ENCODE results near the gene FIS1.
A peak's percentile ranks its signal among the peaks of the same experiment; 100 is the strongest.
"Not testable (repeated sequence)": the region's sequence is repeated elsewhere in the genome, so short reads cannot be mapped to it uniquely, and the experiment has no call there.

FIS1 gene

DNA sequence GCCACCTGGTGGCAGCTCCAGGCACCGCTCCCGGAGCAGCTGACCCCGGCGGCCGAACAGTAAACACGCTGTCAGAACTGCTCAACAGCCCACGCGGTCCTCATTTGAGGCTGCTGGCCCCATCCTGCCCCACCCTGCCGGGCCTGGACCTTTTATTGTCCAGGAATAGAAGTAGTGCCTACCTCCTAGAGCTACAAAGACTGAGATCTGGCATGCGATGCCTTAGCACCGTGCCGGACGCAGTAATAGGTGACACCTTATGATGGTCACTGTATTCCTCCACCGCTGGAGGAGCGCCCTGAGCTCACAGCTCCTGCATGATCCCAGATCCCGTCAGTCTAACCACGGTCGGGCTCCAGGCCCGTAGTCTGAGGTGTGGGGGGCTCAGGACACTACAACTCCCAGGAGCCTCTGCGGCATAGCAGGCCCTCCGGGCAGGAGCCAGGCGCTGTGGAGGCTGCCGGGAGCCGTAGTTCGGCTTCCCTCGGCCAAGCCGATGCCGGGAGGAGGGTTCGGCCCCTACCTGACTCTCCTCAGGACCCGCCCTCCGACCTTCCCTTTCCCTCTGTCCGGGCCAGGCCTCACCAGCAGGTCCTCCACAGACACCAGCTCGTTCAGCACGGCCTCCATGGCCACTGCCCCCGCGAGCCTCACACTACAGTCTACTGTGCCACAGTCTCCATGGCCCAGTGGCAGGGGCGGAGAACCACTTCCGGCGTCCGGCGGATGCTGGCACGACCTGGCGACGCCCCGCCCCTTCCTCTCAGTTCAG lies at the start of gene FIS1:
Gene FIS1, minus strand, starts transcription at position 707 of the 772 bp plus-strand sequence. Its CDS starts 77 bp downstream, at position 630.
- peak; percentile 55 to 63 for DNase-seq (ENCODE audit: low read depth in 2 of 2)

DNA sequence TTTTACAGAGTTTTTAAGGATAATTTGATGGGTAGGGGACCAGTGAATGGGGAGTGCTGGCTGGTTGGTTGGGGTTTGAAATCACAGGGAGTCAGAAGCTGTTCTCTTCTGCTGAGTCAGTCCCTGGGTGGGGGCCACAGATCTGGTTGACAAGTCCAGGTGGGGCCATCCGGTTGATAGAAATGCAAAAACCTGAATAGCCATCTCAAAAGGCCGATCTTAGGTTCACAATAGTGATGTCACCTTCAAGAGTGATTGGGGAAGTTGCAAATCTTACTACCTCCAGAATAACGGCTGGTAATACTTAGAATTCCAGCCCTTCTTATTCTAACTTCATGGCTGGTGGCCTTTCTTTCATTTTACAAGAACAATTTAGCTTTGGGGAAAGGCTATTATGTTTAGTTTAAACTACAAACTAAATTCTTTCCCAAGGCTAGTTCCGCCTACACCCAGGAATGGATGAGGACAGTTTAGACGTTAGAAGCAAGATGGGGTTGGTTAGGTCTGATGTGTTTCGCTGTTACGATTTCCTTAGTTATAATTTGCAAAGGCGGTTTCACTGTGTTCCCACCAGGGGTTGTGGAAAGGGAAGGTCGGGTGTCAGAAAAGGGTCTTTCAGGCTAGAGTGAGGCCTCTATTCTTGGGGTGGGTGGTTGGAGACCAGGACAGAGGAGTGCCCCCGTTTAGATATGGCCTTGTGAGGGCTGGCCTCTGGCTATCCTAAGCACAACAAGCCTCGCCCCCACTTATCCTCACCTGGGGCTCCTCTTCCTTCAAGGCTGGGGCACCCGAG lies 49.4 kb upstream of the FIS1 start:
- no peak for DNase-seq (ENCODE audit: low read depth in 2 of 2)

DNA sequence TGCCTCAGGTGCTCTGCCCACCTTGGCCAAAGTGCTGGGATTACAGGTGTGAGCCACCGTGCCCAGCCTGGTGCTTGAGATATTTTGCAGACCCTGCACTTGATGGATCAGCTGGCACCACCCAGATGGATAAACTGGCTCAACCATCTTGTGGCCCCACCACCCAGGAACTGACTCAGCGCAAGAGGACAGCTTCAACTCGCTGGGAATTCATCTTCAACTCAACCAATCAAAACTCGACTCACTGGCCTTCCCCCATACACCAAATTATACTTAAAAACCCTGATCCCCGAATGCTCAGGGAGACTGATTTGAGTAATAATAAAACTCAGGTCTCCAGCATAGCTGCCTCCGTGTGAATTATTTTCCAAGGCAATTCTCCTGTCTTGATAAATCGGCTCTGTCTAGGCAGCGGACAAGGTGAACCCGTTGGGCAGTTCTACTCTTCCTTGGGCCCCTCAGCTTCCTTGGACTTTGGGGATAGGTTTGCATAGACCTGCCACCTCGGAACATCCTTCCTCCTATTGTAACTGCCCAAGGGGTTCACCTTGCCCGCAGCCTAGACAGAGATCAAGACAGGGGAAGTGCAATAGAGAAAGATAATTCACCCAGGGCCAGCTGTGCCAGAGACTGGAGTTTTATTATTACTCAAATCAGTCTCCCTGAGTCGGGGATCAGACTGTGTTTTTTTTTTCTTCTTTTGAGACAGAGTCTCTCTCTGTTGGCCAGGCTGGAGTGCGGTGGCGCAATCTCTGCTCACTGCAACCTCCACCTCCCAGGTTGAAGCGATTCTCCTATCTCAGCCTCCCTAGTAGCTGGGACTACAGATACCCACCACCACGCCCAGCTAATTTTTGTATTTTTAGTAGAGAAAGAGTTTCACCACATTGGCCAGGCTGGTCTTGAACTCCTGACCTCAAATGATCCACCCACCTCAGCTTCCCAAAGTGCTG lies 48.5 kb upstream of the FIS1 start:
- not testable (repeated sequence) for DNase-seq (ENCODE audit: low read depth in 2 of 2)

DNA sequence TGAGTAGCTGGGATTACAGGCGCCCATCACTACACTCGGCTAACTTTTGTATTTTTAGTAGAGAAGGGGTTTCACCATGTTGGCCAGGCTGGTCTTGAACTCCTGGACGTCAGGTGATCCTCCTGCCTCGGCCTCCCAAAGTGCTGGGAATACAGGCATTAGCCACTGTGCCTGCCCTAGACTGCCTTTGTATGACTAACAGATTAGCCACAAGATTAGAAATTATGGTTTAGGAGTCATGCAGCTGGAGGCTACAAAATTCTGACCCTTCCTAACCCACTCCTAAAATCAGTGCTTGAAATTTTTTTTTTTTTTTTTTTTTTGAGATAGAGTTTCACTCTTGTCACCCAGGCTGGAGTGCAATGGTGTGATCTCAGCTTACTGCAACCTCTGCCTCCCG lies 47.7 kb upstream of the FIS1 start:
- not testable (repeated sequence) for DNase-seq (ENCODE audit: low read depth in 2 of 2)

DNA sequence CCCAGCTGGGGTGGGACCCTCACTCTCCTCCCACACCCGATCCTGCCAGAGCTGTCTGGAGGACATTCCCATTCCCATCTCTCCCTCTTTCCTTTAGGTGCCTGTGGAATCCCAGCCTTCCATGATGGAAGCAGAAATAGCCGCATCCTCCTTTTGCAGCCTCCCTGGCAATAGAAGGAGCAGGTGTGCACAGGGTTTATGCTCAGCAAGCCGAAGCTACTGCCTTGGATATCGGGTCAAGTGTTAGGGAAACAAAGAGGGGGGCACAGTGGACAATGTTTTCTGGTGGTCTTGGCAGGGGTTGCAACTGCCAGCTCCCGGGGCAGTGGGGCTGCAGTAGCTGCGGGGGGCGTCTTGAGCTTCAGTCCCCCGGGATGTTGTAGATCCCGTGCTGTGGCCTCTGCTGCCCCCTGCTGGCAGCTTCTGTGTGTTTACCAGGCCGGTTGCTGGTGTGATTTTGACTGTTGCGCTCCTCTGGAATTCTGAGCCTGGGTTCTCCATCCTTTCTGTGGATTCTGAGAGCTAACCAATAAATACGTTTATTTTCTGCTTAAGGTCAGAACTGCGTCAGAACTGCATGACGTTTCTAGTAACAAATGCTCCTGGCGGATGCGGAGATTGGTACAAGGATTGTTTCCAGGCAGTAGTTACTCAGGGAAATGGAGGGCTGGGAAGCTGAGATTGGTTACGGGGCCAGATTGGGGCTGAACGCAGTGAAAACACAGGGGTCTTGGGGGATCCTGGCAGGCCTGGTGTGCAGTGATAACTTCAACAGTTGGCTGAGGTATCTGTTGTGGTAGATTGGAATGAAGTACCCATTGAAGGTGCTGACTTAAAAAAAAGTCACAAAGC lies 45.5 kb upstream of the FIS1 start:
- DNase-seq (ENCODE audit: low read depth in 2 of 2), result not testable (repeated sequence)

DNA sequence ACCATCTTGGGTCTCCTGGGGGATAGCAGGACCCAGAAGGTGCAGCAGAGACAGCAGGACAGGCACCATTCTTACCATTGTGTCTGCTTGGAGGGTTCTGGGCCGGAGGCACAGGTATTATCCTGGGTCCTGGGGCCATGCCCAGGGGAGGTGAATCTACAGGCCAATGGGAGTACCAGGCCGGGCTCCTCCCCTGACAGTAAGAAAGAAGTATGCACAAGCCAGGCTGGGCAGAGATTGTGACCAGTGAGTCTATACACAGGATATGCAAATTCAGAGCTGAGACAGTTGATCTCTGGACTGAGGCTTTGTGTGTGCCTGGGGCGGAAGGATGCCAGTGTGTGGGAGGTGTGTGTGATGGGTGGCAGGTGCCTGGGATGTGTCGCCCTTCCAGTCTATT lies 44.8 kb upstream of the FIS1 start:
- not testable (repeated sequence) for DNase-seq (ENCODE audit: low read depth in 2 of 2)

DNA sequence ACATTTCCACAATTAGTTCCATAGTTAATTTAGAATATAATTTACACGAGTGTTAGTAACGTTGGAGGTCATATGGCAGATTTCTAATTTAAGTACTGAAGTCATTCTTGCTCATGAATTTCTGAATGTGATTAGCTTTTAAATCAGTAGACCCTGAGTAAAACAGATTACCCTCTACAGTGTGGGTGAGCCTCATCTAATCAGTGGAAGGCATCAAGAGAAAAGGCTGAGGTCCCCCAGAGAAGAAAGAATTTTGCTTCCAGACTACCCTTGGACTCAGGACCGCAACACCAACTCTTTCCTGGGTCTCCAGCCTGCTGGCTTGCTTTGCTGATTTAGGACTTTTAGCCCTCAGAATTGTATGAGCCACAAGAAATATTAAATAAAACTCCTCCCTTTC lies 43.6 kb upstream of the FIS1 start:
- no peak for DNase-seq (ENCODE audit: low read depth in 2 of 2)

DNA sequence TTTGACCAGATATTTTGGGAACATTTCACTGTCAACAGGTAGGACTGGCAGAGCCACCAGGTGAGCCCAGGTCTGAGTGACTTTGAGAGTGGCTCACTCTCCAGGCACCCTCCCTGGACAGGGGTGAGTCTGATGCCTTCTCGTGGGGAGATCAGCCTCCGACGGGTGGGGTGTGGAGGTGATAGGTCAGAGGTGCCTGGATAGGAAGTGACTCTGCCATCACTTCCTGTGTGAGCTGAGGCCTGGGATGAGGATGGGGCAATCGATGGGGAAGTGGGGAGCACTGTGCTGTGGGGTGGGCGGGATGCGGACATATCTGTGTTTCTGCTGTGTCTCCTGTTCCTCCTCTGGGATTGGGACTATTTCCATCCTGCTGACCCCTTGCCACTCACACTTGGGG lies 42.2 kb upstream of the FIS1 start:
- no peak for DNase-seq (ENCODE audit: low read depth in 2 of 2)

DNA sequence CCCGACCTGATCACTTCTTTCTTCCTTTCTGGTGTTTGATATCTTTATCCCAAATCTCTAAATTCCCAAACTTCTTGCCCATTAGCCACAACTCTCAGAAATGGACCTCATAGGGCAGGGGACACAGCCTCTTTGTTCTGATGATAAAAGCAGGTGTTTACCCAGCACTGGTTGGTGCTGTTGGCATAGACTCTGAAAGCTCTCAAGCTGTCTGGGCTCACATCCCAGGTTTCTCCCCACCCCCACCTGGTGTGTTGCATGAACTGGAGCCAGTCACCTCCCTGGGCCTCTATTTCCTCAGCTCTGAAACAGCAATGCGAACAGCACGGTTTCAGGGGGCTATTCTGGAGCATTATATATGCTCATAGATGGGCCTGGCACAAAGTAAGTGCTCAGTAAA lies 41.0 kb upstream of the FIS1 start:
- not testable (repeated sequence) for DNase-seq (ENCODE audit: low read depth in 2 of 2)

DNA sequence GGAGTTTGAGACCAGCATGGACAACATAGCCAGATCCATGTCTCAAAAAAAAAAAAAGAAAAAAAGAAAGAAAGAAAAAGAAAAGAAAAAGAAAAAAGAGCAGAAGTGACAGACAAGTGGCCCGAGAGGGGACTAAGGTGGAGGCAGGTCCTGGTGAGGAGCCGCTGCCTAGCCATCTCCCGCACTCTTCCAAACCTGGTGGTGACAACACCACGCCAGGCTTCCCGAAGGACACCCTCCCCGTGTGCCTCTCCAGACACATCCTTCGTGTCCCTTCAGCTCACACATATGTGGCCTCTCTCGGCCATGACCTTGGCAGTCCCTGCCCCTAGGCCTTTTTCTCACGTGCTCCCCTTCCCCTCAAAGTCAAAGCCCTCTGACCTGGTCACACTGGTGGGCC lies 40.3 kb upstream of the FIS1 start:
- DNase-seq (ENCODE audit: low read depth in 2 of 2), result no peak

DNA sequence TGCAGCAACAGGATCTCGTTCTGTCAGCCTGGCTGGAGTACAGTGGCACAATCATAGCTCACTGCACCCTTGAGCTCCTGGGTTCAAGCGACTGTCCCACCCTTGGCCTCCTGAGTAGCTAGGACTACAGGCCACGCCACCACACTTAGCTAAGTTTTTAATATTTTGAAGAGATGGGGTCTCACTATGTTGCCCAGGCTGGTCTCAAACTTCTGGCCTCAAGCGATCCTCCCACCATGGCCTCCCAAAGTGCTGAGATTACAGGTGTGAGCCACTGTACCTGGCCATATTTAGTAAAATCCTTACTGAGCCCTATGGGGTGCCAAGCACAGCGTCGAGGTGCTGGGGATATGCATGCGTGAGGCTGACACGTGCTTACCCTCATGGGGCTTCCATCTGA lies 36.0 kb upstream of the FIS1 start:
- not testable (repeated sequence) for DNase-seq (ENCODE audit: low read depth in 2 of 2)

DNA sequence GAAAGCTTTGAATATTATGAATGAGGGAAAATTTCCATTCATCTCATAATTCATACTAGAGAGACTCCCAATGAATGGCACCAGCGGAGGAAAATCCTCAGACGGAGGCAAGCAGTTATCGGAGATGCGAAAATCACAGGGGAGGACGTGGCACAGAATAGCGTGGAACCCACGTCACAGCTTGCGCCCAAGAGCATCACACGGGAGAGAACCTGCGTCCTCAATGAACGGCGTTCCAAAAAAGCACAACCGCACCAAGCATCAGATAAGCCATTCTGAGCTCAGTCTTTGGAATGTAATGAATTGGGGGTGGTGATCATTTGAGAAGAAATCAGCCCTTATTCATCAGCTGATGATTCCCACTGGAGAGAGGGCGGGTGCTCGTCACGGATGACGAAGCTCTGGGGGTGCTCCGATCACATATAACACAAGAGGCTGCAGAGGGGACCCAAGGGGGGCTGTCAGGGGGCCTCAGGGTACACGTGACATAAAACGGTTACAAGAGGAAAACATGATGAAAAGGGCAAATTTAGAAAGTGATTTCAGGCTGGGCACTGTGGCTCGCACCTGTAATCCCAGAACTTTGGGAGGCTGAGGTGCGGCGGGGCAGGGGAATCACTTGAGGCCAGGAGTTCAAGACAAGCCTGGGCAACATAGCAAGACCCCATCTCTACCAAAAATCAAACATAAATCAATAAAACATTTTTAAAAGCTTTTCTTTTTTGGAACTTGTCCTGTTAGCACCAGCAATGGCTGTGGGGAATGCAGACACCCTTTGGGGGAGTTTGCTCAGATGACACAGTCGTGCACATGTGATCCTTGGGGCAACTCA lies 33.8 kb upstream of the FIS1 start:
- no peak for DNase-seq (ENCODE audit: low read depth in 2 of 2)

DNA sequence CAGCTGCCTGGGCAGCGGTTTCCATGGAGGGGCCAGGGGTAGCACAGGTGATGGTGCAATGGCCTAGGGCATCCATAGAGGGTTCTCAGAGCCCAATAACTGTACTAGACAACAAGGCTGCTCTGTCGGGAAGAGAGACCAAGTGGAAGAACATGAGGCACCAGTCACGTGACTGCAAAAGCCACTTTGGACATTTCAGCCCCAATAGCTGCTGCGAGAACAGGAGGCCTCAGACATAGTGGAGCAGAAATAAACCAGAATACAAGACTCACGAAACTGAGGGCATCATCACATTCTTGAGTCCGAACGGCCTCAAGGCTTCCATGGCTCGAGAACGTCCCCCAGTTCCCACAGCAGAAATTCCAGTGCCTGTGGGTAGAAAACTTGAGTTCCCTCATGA lies 32.3 kb upstream of the FIS1 start:
- DNase-seq (ENCODE audit: low read depth in 2 of 2), result no peak

DNA sequence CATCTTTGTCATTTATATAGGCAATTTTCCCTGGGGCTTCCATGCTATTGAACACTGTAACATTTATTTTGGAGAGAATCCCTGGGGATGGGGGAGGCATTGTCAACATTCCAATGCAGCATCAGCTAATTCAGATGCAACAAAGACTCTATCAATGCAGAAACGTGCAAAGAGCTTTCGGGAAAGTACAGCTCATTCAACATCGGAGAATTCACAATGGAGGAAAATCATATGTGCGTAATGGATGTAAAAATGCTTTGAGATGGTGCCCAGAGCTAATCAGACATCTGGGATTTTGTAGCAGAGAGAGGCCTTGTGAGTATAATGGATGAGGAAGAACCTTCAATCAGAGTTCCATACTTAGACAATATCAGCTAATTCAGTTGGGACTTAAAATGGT lies 28.3 kb upstream of the FIS1 start:
- DNase-seq (ENCODE audit: low read depth in 2 of 2), result no peak

DNA sequence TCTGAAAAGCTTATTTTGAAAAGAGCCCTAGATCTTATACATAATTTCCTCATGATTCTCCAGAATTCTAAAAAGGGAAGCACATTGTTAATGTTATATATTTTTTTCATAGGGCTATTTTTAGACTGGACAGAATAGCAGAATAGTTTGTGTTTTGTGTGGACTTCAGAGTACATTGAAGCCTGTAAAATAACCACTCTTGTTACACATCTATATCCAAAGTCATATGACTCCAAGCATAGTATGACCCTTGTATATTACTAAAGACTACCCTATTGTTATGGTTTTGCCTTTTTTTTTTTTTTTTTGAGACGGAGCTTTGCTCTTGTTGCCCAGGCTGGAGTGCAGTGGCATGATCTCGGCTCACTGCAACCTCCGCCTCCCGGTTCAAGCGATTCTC lies 26.1 kb upstream of the FIS1 start:
- DNase-seq (ENCODE audit: low read depth in 2 of 2), result no peak

DNA sequence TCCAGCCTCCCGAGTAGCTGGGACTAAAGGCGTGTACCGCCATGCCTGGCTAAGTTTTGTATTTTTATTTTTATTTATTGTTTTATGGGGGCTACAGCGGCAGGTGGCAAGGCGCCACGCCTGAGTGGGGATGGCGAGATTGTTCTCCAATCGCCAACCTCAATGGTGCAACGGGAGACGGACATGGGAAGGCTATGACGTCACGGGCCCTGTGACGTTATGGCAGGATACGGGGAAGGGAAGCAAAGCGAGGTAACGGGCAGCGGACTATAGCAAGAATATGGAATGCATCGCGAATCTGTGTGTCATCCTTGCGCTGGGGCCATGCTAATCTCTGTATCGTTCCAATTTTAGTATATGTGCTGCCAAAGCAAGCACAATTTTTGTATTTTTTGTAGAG lies 24.8 kb upstream of the FIS1 start:
- no peak for DNase-seq (ENCODE audit: low read depth in 2 of 2)

DNA sequence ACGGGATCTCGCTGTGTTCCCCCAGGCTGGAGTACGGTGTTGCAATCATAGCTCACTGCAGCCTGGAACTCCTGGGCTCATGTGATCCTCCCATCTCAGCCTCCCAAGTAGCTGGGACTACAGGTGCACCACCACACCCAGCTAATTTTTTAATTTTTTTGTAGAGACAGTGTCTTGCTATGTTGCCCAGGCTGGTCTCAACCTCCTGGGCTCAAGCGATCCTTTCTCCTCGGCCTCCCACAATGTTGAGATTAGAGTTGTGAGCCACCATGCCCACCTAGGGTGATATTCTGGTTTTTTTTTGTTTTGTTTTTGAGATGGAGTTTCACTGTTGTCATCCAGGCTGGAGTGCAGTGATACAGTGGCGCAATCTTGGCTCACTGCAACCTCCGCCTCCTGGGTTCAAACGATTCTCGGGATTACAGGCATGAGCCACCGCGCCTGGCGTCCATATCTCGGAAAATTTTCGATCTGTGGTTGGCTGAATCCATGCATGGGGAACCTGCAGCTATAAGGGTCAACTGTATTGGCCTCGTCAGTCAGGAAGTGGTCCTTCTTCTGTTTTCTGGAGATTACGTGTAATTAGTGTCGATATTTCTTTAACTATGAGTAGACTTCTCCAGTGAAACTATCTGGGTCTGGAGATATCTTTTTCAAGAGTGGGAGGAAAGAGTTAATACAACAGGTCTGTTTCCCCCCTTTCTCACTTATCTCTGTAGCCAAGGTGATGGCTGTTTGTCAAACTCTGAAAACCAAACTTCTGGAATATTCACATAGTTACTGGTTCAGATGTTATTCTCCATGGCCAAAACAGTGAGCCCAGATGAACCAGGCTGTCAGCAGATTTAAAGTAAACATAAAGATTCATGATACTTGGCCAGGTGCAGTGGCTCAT lies 21.0 kb upstream of the FIS1 start:
- no peak for DNase-seq (ENCODE audit: low read depth in 2 of 2)

DNA sequence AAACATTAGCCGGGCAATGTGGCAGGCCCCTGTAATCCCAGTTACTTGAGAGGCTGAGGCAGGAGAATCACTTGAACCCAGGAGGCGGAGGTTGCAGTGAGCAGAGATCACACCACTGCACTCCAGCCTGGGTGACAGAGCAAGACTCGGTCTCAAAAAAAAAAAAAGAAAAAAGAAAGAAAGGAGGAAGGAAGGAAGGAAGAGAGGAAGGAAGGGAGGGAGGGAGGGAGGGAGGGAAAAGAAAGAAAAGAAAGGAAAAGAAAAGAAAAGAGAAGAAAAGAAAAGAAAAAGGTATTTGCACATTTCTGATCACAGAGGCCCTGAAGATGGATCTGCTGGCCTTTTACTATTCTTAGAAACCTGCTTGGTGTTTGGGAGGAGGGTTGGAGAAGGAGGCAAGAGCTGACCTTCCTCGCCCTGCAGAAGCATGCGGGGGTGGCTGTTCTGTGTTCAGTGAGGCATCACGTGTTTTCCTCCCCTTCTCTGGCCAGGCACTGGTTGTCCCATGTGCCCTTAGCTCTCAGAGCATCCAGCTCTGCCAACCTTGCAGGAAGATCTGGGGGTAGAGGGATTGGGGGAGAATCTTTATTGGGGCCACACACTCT lies 19.3 kb upstream of the FIS1 start:
- DNase-seq (ENCODE audit: low read depth in 2 of 2), result not testable (repeated sequence)

All from fibroblast of skin of left biceps (primary cell).